Measurements from ENCODE around the gene GPHB5. TPM values are rescaled to one million over a fixed set of nuclear protein-coding genes. Genes with fewer than 3 reads are reported as not detected.

Gene GPHB5
- total and polyA plus RNA-seq, 2 experiments from 2014 or later: not detected

DNA sequence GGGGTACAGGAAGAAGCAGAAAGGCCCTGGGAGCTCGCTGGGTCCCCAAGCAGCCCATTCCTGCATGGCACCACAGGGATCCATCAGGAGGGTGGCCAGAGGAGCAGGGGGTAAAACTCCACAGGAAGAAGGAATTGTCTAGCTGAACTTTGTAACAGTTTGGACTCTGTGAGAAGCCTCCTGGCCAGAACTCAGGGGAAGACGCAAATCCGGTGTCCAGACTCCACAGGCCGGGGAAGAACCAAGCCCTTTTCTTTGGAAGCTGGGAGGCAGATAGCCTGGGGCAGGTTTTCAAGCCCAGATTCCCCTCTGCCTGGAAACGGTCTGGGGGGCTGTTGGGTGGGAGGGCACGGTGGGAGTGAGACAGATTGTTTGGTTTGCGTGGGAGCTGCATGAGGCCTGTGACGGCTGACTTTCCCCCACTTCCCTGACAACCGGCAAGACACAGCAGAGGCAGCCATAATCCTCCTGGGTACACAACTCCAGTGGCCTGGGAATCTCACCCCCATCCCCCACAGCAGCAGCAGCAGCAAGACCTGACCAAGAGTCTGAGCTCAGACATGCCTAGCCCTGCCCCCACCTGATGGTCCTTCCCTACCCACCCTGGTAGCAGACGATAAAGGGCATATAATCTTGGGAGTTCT is 16.7 kb downstream of the GPHB5 start:
- Histone ChIP-seq H4K20me1 (ENCODE audit: insufficient read depth, poor library complexity, severe bottlenecking) (no peaks in the 10 kb centered on the region), H3K27me3 (no peaks in the 10 kb centered on the region)
- WGBS (ENCODE audit: low lambda C conversion rate, missing lambda C conversion rate): 63% methylated on average over 10 of the region's 10 CpGs

DNA sequence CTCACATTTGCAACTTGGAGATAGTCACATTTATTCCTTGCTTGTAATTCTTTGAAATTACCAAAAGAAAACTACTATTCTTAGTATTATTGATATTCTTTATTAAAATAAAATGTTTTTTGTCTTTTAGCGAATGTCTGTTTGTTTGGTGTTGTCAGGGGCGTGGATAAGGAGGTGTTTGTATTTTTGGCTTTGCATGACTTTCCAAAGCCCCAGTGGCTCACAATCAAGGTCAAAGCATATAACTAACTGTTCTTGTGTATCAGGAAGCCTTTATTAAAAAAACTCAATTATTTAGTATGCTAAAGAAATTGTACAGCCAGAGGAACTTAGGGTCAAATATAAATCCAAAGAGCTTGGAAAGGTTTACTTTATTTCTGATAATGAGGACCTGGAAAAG is 17.9 kb downstream of the GPHB5 start:
- H3K9me3 ChIP-seq (ENCODE audit: low read depth): no peaks in the 10 kb centered on the region
- WGBS (ENCODE audit: low lambda C conversion rate, missing lambda C conversion rate): 94% methylated on average over 2 of the region's 2 CpGs
- H4K20me1 ChIP-seq (ENCODE audit: insufficient read depth, poor library complexity, severe bottlenecking): no peaks in the 10 kb centered on the region
- no peaks in the 10 kb centered on the region for H3K4me1 ChIP-seq (ENCODE audit: insufficient read depth)
- no peaks in the 10 kb centered on the region for H3K9me2 ChIP-seq (replicated peaks; ENCODE audit: insufficient read depth)
- no peak overlapping the region for H2AFZ ChIP-seq
- H3K4me3 ChIP-seq: no peak overlapping the region
- TF ChIP-seq EZH2 (IDR thresholded peaks at IDR 0.05; ENCODE audit: borderline replicate concordance): no peak
- TF ChIP-seq, protein P1, sequence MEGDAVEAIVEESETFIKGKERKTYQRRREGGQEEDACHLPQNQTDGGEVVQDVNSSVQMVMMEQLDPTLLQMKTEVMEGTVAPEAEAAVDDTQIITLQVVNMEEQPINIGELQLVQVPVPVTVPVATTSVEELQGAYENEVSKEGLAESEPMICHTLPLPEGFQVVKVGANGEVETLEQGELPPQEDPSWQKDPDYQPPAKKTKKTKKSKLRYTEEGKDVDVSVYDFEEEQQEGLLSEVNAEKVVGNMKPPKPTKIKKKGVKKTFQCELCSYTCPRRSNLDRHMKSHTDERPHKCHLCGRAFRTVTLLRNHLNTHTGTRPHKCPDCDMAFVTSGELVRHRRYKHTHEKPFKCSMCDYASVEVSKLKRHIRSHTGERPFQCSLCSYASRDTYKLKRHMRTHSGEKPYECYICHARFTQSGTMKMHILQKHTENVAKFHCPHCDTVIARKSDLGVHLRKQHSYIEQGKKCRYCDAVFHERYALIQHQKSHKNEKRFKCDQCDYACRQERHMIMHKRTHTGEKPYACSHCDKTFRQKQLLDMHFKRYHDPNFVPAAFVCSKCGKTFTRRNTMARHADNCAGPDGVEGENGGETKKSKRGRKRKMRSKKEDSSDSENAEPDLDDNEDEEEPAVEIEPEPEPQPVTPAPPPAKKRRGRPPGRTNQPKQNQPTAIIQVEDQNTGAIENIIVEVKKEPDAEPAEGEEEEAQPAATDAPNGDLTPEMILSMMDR (IDR thresholded peaks at IDR 0.05; ENCODE audit: poor library complexity): no peak
- no peak overlapping the region for H3K4me2 ChIP-seq
- H3K79me2 ChIP-seq: no peaks in the 10 kb centered on the region
- no peak overlapping the region for H3K27ac ChIP-seq
- no peaks in the 10 kb centered on the region for H3K36me3 ChIP-seq (replicated peaks; ENCODE audit: insufficient read depth, low read depth)
- H3K27me3 ChIP-seq: no peaks in the 10 kb centered on the region
- DNase-seq (ENCODE audit: low spot score): no peak

More for the DNA sequence above, 16.7 kb downstream of the GPHB5 start:
- H2AFZ ChIP-seq: no peak overlapping the region
- H3K79me2 ChIP-seq: no peaks in the 10 kb centered on the region
- no peaks in the 10 kb centered on the region for H3K36me3 ChIP-seq (replicated peaks; ENCODE audit: insufficient read depth, low read depth)
- H3K27ac ChIP-seq: no peak overlapping the region
- TF ChIP-seq EZH2phosphoT487 (IDR thresholded peaks at IDR 0.05; ENCODE audit: low read depth, severe bottlenecking, unreplicated experiment) (no peak), EZH2 (IDR thresholded peaks at IDR 0.05; ENCODE audit: borderline replicate concordance) (no peak)
- TF ChIP-seq, protein P1 (IDR thresholded peaks at IDR 0.05; ENCODE audit: poor library complexity): no peak
- H3K4me2 ChIP-seq: no peak overlapping the region
- no peaks in the 10 kb centered on the region for H3K4me1 ChIP-seq (ENCODE audit: insufficient read depth)
- no peak for DNase-seq (ENCODE audit: low spot score)
- H3K4me3 ChIP-seq: no peak overlapping the region
- no peaks in the 10 kb centered on the region for H3K9me3 ChIP-seq (ENCODE audit: low read depth)
- H3K9me2 ChIP-seq (replicated peaks; ENCODE audit: insufficient read depth): no peaks in the 10 kb centered on the region

- no peaks in the 10 kb centered on the region for H3K79me2 ChIP-seq
- H4K20me1 ChIP-seq (ENCODE audit: insufficient read depth, poor library complexity, severe bottlenecking): no peaks in the 10 kb centered on the region
- H3K4me3 ChIP-seq: no peak overlapping the region
- H3K9me3 ChIP-seq (ENCODE audit: low read depth): no peaks in the 10 kb centered on the region
- no peak overlapping the region for H3K4me2 ChIP-seq
- H3K4me1 ChIP-seq (ENCODE audit: insufficient read depth): no peaks in the 10 kb centered on the region
- DNase-seq (ENCODE audit: low spot score): no peak
- H3K9me2 ChIP-seq (replicated peaks; ENCODE audit: insufficient read depth): no peaks in the 10 kb centered on the region
- H3K27ac ChIP-seq: no peak overlapping the region
- H3K36me3 ChIP-seq (replicated peaks; ENCODE audit: insufficient read depth, low read depth): no peaks in the 10 kb centered on the region
- 79% methylated on average over 6 of the region's 6 CpGs for WGBS (ENCODE audit: low lambda C conversion rate, missing lambda C conversion rate)
- TF ChIP-seq EZH2 (IDR thresholded peaks at IDR 0.05; ENCODE audit: borderline replicate concordance): no peak
- no peak for TF ChIP-seq EZH2phosphoT487 (IDR thresholded peaks at IDR 0.05; ENCODE audit: low read depth, severe bottlenecking, unreplicated experiment)
- TF ChIP-seq, protein P1 (IDR thresholded peaks at IDR 0.05; ENCODE audit: poor library complexity): no peak
- no peak overlapping the region for H2AFZ ChIP-seq
- H3K27me3 ChIP-seq: no peaks in the 10 kb centered on the region
Observed at GRCh38 chr14:63299351-63300110, 19.2 kb downstream of the GPHB5 start.

Data from hepatocyte (in vitro differentiated cells).